K562 (cell line): ENCODE data around the gene TBXA2R. TPM values are rescaled to one million over a fixed set of nuclear protein-coding genes. Genes with fewer than 3 reads are reported as not detected.

Experiments
- ARHGAP35 ChIP-seq: fragments of 450-650 bp; IDR thresholded peaks from 2 replicates; pipeline ENCODE4 v1.6.1; 2018; ENCODE audit not compliant: partially characterized antibody
- ARID1B ChIP-seq: fragments of 450-650 bp; IDR thresholded peaks from 2 replicates; pipeline ENCODE4 v1.6.1; 2016; ENCODE audit warnings: antibody characterized with exemption, mild to moderate bottlenecking, inconsistent platforms
- BHLHE40 ChIP-seq: IDR thresholded peaks from 2 replicates; pipeline ENCODE4 v1.6.1; 2011; ENCODE audit warnings: low read length, improper control_type of control experiment
- CBFA2T3 ChIP-seq: fragments of 450-650 bp; IDR thresholded peaks from 2 replicates; pipeline ENCODE4 v1.6.1; 2017
- CTBP1 ChIP-seq: fragments of 450-650 bp; IDR thresholded peaks from 2 replicates; pipeline ENCODE4 v1.6.1; 2016; ENCODE audit warnings: borderline replicate concordance
- EHMT2 ChIP-seq: fragments of 450-650 bp; IDR thresholded peaks from 2 replicates; pipeline ENCODE4 v1.6.1; 2018; ENCODE audit warnings: antibody characterized with exemption
- FOS ChIP-seq: IDR thresholded peaks from 3 replicates; pipeline ENCODE4 v1.6.1; 2011; ENCODE audit not compliant: insufficient read length; ENCODE audit errors: extremely low read depth
- FOXA3 ChIP-seq, 2 experiments: fragments of 450-650 bp in 1 of 2; sonication (generic) in 1 of 2; formaldehyde crosslinking; IDR thresholded peaks in 1 of 2; conservative IDR thresholded peaks in 1 of 2; 2 replicates each; pipeline versions ENCODE4 v1.4.0 to v1.8.0; 2020 to 2022; ENCODE audit warnings: mild to moderate bottlenecking in 2 of 2, missing genetic modification reagents in 1 of 2
- HMG20A ChIP-seq: fragments of 450-650 bp; formaldehyde crosslinking; conservative IDR thresholded peaks from 2 replicates; pipeline ENCODE4 v1.4.0; 2020; ENCODE audit warnings: mild to moderate bottlenecking, mixed read lengths
- HOXB6 ChIP-seq: fragments of 250-450 bp; sonication (Bioruptor Pico); IDR thresholded peaks from 2 replicates; pipeline ENCODE4 v1.5.1; 2022; ENCODE audit warnings: mild to moderate bottlenecking, borderline replicate concordance
- KLF1 ChIP-seq: fragments of 450-650 bp; IDR thresholded peaks from 2 replicates; pipeline ENCODE4 v1.6.1; 2016; ENCODE audit warnings: missing genetic modification characterization, missing compliant biosample characterization
- KLF13 ChIP-seq: fragments of 450-650 bp; IDR thresholded peaks from 2 replicates; pipeline ENCODE4 v1.6.1; 2016; ENCODE audit warnings: missing genetic modification characterization, low read depth, mild to moderate bottlenecking, missing compliant biosample characterization, moderate library complexity, borderline replicate concordance
- MAFK ChIP-seq: IDR thresholded peaks from 2 replicates; pipeline ENCODE4 v1.6.1; 2011; ENCODE audit warnings: low read length, improper control_type of control experiment
- MECOM ChIP-seq: fragments of 250-450 bp; sonication (Bioruptor Pico); IDR thresholded peaks from 2 replicates; pipeline ENCODE4 v1.8.0; 2022; ENCODE audit warnings: inconsistent platforms
- MTA3 ChIP-seq: fragments of 450-650 bp; formaldehyde crosslinking; IDR thresholded peaks from 2 replicates; pipeline ENCODE4 v1.6.1; 2017; ENCODE audit warnings: mild to moderate bottlenecking, borderline replicate concordance
- NFRKB ChIP-seq: fragments of 450-650 bp; IDR thresholded peaks from 2 replicates; pipeline ENCODE4 v1.6.1; 2016; ENCODE audit warnings: low read depth
- RCOR1 ChIP-seq, 2 experiments: IDR thresholded peaks; 2 replicates each; pipeline ENCODE4 v1.6.1; 2012; ENCODE audit warnings: low read depth in 2 of 2, low read length in 2 of 2, borderline replicate concordance in 1 of 2, improper control_type of control experiment in 1 of 2
- SMAD4 ChIP-seq: fragments of 250-450 bp; sonication (Bioruptor Pico); conservative IDR thresholded peaks from 2 replicates; pipeline ENCODE4 v1.8.0; 2021; ENCODE audit warnings: inconsistent platforms, mild to moderate bottlenecking, moderate library complexity
- SRSF1 ChIP-seq: fragments of 200-400 bp; formaldehyde crosslinking; IDR thresholded peaks from 2 replicates; pipeline ENCODE4 v1.6.1; 2017; ENCODE audit warnings: mild to moderate bottlenecking, low read depth, low read length, moderate library complexity
- TCFL5 ChIP-seq: fragments of 250-450 bp; sonication (Bioruptor Pico); conservative IDR thresholded peaks from 2 replicates; pipeline ENCODE4 v1.6.1; 2021; ENCODE audit warnings: mild to moderate bottlenecking, moderate library complexity, matching md5 sums
- TRIM24 ChIP-seq, 2 experiments: fragments of 450-650 bp; IDR thresholded peaks; 2 replicates each; pipeline ENCODE4 v1.6.1; 2016
- VEZF1 ChIP-seq: fragments of 200-800 bp; sonication (Bioruptor generic); IDR thresholded peaks from 2 replicates; pipeline ENCODE4 v1.6.1; 2017; ENCODE audit warnings: missing genetic modification characterization, missing compliant biosample characterization
- ZNF395 ChIP-seq: fragments of 200-800 bp; sonication (Bioruptor generic); IDR thresholded peaks from 2 replicates; pipeline ENCODE4 v1.6.1; 2017; ENCODE audit warnings: missing genetic modification characterization, missing compliant biosample characterization
- polyA plus RNA-seq, 8 experiments: library from polyadenylated mRNA; depleted of rRNA in 4 of 8; stranded (reverse) in 5 of 8; unstranded in 3 of 8; fragments of >200 nt; fragmentation: Nextera tagmentation in 2 of 8; fragmentation: Illumina TruSeq in 1 of 8; extraction: Ambion mirVana in 2 of 8; extraction: Trizol in 1 of 8; gene quantifications; 2 replicates each; pipeline versions ENCODE4 v1.2.1 to v1.2.3, GENCODE V29; 2011 to 2014; ENCODE audit warnings: inconsistent platforms in 1 of 8, missing spikeins in 1 of 8
- total RNA-seq, 7 experiments: library from RNA; depleted of rRNA in 6 of 7; stranded (reverse); fragments of >200 nt in 6 of 7; fragmentation: Illumina TruSeq in 2 of 7; extraction: Trizol in 2 of 7; gene quantifications; 2 replicates each; pipeline versions ENCODE4 v1.2.1 to v1.2.3, GENCODE V29; 2011 to 2021; ENCODE audit warnings: low replicate concordance in 1 of 7
- TF ChIP-seq, protein P1 (sequence below): fragments of 250-450 bp; sonication (Bioruptor Pico); IDR thresholded peaks from 2 replicates; pipeline ENCODE4 v1.8.0; 2021; ENCODE audit warnings: moderate library complexity, mild to moderate bottlenecking, inconsistent platforms
- TF ChIP-seq, protein P2 (sequence below): sonication (generic); formaldehyde crosslinking; IDR thresholded peaks from 2 replicates; pipeline ENCODE4 v1.8.0; 2022; ENCODE audit warnings: mild to moderate bottlenecking, missing genetic modification reagents

TBXA2R gene
- total and polyA plus RNA-seq, 9 of the 15 experiments (the other 6 are each of a cell fraction or from before 2014, with no cell fraction given), result 1.5 to 24.0 (median 2.8) TPM

GRCh38 chr19:3580156-3580934, 26.3 kb downstream of the TBXA2R start (continued):
- peak in 1 of 2 experiments; percentile 88; a peak in 2 of 4 replicates for TF ChIP-seq RCOR1 (IDR thresholded peaks at IDR 0.05; ENCODE audit: borderline replicate concordance in 1 of 2, low read depth in 2 of 2, low read length in 2 of 2)
- peak; percentile 10; the same call in 1 of the 2 replicates for TF ChIP-seq VEZF1 (CRISPR knock-in tag)
- no peak for TF ChIP-seq MECOM (CRISPR knock-in tag)
- peak; percentile 25 to 52; a peak in 2 of 4 replicates for TF ChIP-seq TRIM24 (IDR thresholded peaks at IDR 0.05)
- TF ChIP-seq ARHGAP35, result no peak
- no peak for TF ChIP-seq BHLHE40
- TF ChIP-seq ZNF395 (CRISPR knock-in tag), result peak; percentile 39; the same call in 1 of the 2 replicates
- TF ChIP-seq, protein P1, sequence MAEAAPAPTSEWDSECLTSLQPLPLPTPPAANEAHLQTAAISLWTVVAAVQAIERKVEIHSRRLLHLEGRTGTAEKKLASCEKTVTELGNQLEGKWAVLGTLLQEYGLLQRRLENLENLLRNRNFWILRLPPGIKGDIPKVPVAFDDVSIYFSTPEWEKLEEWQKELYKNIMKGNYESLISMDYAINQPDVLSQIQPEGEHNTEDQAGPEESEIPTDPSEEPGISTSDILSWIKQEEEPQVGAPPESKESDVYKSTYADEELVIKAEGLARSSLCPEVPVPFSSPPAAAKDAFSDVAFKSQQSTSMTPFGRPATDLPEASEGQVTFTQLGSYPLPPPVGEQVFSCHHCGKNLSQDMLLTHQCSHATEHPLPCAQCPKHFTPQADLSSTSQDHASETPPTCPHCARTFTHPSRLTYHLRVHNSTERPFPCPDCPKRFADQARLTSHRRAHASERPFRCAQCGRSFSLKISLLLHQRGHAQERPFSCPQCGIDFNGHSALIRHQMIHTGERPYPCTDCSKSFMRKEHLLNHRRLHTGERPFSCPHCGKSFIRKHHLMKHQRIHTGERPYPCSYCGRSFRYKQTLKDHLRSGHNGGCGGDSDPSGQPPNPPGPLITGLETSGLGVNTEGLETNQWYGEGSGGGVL, result no peak
- TF ChIP-seq, protein P2, sequence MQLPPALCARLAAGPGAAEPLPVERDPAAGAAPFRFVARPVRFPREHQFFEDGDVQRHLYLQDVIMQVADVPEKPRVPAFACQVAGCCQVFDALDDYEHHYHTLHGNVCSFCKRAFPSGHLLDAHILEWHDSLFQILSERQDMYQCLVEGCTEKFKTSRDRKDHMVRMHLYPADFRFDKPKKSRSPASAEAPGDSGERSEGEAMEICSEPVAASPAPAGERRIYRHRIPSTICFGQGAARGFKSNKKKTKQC, result no peak
- TF ChIP-seq KLF13 (tag), result no peak
- no peak for TF ChIP-seq HMG20A (CRISPR knock-in tag)
- no peak for TF ChIP-seq MTA3
- peak; percentile 63; the same call in 1 of the 2 replicates for TF ChIP-seq MAFK
- no peak for TF ChIP-seq CTBP1
- no peak for TF ChIP-seq KLF1 (tag)
- no peak for TF ChIP-seq SMAD4 (CRISPR knock-in tag)
- no peak for TF ChIP-seq HOXB6 (CRISPR knock-in tag)
- no peak for TF ChIP-seq NFRKB
- TF ChIP-seq CBFA2T3, result peak; percentile 60
- no peak for TF ChIP-seq SRSF1
- TF ChIP-seq ARID1B, result peak; percentile 83
- no peak for TF ChIP-seq TCFL5 (CRISPR knock-in tag)
- peak; percentile 63; the same call in 1 of the 2 replicates for TF ChIP-seq EHMT2
- TF ChIP-seq FOS, result peak; percentile 41
- 0 out of 4 replicates have a peak, but pooled peaks of 1 of the 2 experiments have one; percentile 28 for TF ChIP-seq FOXA3 (CRISPR knock-in tag; conservative IDR thresholded peaks at IDR 0.05 in 1 of 2, IDR thresholded peaks at IDR 0.05 in 1 of 2)
